ENCODE measurements around the gene MSH5.

GRCh38 chr6:31805939-31806469 is 66.2 kb downstream of the MSH5 start:
- TF ChIP-seq CTCF (IDR thresholded peaks at IDR 0.05; ENCODE audit: low read depth, low read length) (no peak), EZH2phosphoT487 (IDR thresholded peaks at IDR 0.05; ENCODE audit: low read depth) (no peak)

All from OCI-LY3 (cell line).